Panc1 (cell line): ENCODE data around the gene STK32C. TPM values are rescaled to one million over a fixed set of nuclear protein-coding genes. Genes with fewer than 3 reads are reported as not detected.

Source experiments
- ATAC-seq: fragments of 200-7000 bp; cut with Tn5 transposase; 2 replicates; pipeline ENCODE4 v1.9.1; 2020; ENCODE audit warnings: mild to moderate bottlenecking, moderate library complexity
- BruUV-seq: library from RNA; stranded (reverse); fragments of 400-500 nt; replicated peaks from 2 replicates; lab custom pipeline; 2021; lab: Mats Ljungman, UMichigan
- CTCF ChIA-PET: fragments of 300-600 bp; sonication (Branson Sonifier 250); formaldehyde crosslinking; loops from one replicate; lab custom pipeline; 2022; ENCODE audit warnings: antibody characterized with exemption; lab: Charles Lee
- POLR2A ChIA-PET: fragments of 300-600 bp; sonication (Branson Sonifier 250); formaldehyde crosslinking; loops from one replicate; lab custom pipeline; 2022; ENCODE audit warnings: antibody characterized with exemption; lab: Charles Lee
- DNase-seq: peaks from one replicate; pipeline ENCODE4 v3.0.0-alpha.2; 2010; ENCODE audit warnings: low read depth, low spot score
- H3K27ac ChIP-seq: 2 replicates; pipeline ENCODE4 v1.5.1; 2011; ENCODE audit warnings: mild to moderate bottlenecking, low read length, inconsistent platforms
- H3K27me3 ChIP-seq: fragments of 200-500 bp; sonication (Bioruptor generic); 2 replicates; pipeline ENCODE4 v1.6.0; 2014; ENCODE audit warnings: low read length, inconsistent platforms; ENCODE audit not compliant: control insufficient read depth, insufficient read depth
- H3K36me3 ChIP-seq: fragments of 200-500 bp; sonication (Bioruptor generic); 2 replicates; pipeline ENCODE4 v1.5.1; 2014; ENCODE audit warnings: inconsistent platforms, mild to moderate bottlenecking, low read length, moderate library complexity; ENCODE audit not compliant: control insufficient read depth, insufficient read depth
- H3K4me1 ChIP-seq: 2 replicates; pipeline ENCODE4 v1.5.1; 2011; ENCODE audit warnings: inconsistent platforms, mild to moderate bottlenecking, low read length, moderate library complexity; ENCODE audit not compliant: control insufficient read depth, insufficient read depth
- H3K4me3 ChIP-seq, 2 experiments: 2 replicates each; pipeline ENCODE4 v1.5.1; 2011 to 2012; ENCODE audit warnings: low read depth in 2 of 2, low read length in 2 of 2, mild to moderate bottlenecking in 2 of 2, inconsistent platforms in 1 of 2, moderate library complexity in 1 of 2
- H3K9me3 ChIP-seq: fragments of 200-500 bp; sonication (Bioruptor generic); 2 replicates; pipeline ENCODE4 v1.5.1; 2014; ENCODE audit warnings: low read depth, mild to moderate bottlenecking, inconsistent platforms, low read length, moderate library complexity; ENCODE audit not compliant: control insufficient read depth, insufficient read depth
- CTCF ChIP-seq: fragments of 450-650 bp; IDR thresholded peaks from 2 replicates; pipeline ENCODE4 v1.5.1; 2017; ENCODE audit warnings: mild to moderate bottlenecking
- POLR2AphosphoS5 ChIP-seq: IDR thresholded peaks from 2 replicates; pipeline ENCODE4 v1.6.1; 2012; ENCODE audit warnings: mild to moderate bottlenecking, low read depth, low read length, moderate library complexity
- REST ChIP-seq, 2 experiments: IDR thresholded peaks; 2 replicates each; pipeline ENCODE4 v1.6.1; 2011 to 2012; ENCODE audit warnings: low read depth in 2 of 2, control low read depth in 1 of 2, low read length in 1 of 2, mild to moderate bottlenecking in 1 of 2, moderate library complexity in 1 of 2; ENCODE audit not compliant: insufficient read depth in 1 of 2
- SIN3A ChIP-seq: IDR thresholded peaks from 2 replicates; pipeline ENCODE4 v1.6.1; 2012; ENCODE audit warnings: low read depth, mild to moderate bottlenecking, low read length, moderate library complexity, borderline replicate concordance; ENCODE audit not compliant: insufficient read depth
- TCF7L2 ChIP-seq: IDR thresholded peaks from 2 replicates; pipeline ENCODE4 v1.6.1; 2011; ENCODE audit warnings: mild to moderate bottlenecking, low read depth, low read length, inconsistent platforms
- in situ Hi-C: cut with HindIII; loops from 2 replicates; pipeline ENCODE4 v1.10.0; 2016; ENCODE audit warnings: low sequenced_read_pairs, low pct_unique_long_range_greater_than_20kb
- intact Hi-C: fragments of 100-400 bp; cut with micrococcal nuclease; formaldehyde crosslinking; loops from one replicate; pipeline ENCODE4 v1.10.0; 2022; ENCODE audit not compliant: unreplicated experiment
- total RNA-seq: library from RNA; stranded (reverse); gene quantifications from one replicate; pipeline ENCODE4 v1.2.1, GENCODE V29; 2021; ENCODE audit not compliant: unreplicated experiment

STK32C gene
- total RNA-seq, 1 experiment from 2014 or later: 53.7 TPM

- in situ Hi-C loops: no loop called here
- CTCF ChIA-PET: no interaction called here
- ATAC-seq: no peak; the same call in 1 of the 2 replicates
Measured at GRCh38 chr10:132332433-132332754, 24.6 kb upstream of the STK32C start.

GRCh38 chr10:132331601-132332432, 24.1 kb upstream of the STK32C start, which contains the start of gene LRRC27:
Gene LRRC27 (plus strand): TSS chr10:132332193. CDS start chr10:132333525, 1,332 bp downstream.
- Histone ChIP-seq H3K4me1 (peaks cover 29% of the 10 kb centered on the region), H3K27me3 (no peaks in the 10 kb centered on the region), H3K9me3 (no peaks in the 10 kb centered on the region), H3K36me3 (no peaks in the 10 kb centered on the region), H3K27ac (peak within 1 kb of the TSS; percentile 99), H3K4me3 (peak within 1 kb of the TSS; percentile 98 to 100)
- no TSS peak for BruUV-seq
- peak; percentile 89 for ATAC-seq
- POLR2A ChIA-PET: no interaction called here
- no peak for TF ChIP-seq TCF7L2
- peak; percentile 99 for TF ChIP-seq SIN3A
- peak in 1 of 2 experiments; percentile 63; a peak in 1 of 4 replicates for TF ChIP-seq REST (IDR thresholded peaks at IDR 0.05; ENCODE audit: insufficient read depth in 1 of 2, low read depth in 2 of 2, low read length in 1 of 2)
- peak; percentile 79 for TF ChIP-seq POLR2AphosphoS5
- in situ Hi-C loops: no loop called here
- CTCF ChIA-PET: no interaction called here
- peak; percentile 81 for DNase-seq
- intact Hi-C loops: loop anchor here (5.0 kb wide), 1 partner anchor 110 kb away; no protein-coding TSS in a partner anchor

More at GRCh38 chr10:132332433-132332754, 24.6 kb upstream of the STK32C start:
- intact Hi-C loops: loop anchor here (5.0 kb wide), 1 partner anchor 110 kb away; no protein-coding TSS in a partner anchor
- peak overlapping the region; percentile 95 for H3K27ac ChIP-seq
- no peaks in the 10 kb centered on the region for H3K27me3 ChIP-seq
- TF ChIP-seq REST (IDR thresholded peaks at IDR 0.05; ENCODE audit: insufficient read depth in 1 of 2, low read depth in 2 of 2, low read length in 1 of 2) (no peak), TCF7L2 (no peak), POLR2AphosphoS5 (no peak), CTCF (no peak), SIN3A (no peak)
- POLR2A ChIA-PET: no interaction called here
- peaks cover 26% of the 10 kb centered on the region for H3K4me1 ChIP-seq
- BruUV-seq: no TSS peak
- H3K4me3 ChIP-seq: peak overlapping the region; percentile 83 to 92
- H3K9me3 ChIP-seq: no peaks in the 10 kb centered on the region
- H3K36me3 ChIP-seq: no peaks in the 10 kb centered on the region
- no peak for DNase-seq
